CD4-positive, alpha-beta T cell treated with Interleukin-6 at 100 ng/mL for 8 hours (primary cell): ENCODE data around the gene NAPSA.
"Not testable (repeated sequence)": the region's sequence is repeated elsewhere in the genome, so short reads cannot be mapped to it uniquely, and the experiment has no call there.

ENCODE experiments used
- DNase-seq: peaks from one replicate; pipeline ENCODE4 v3.0.0-alpha.2; 2020; ENCODE audit warnings: mixed read lengths, low spot score

NAPSA gene

DNA sequence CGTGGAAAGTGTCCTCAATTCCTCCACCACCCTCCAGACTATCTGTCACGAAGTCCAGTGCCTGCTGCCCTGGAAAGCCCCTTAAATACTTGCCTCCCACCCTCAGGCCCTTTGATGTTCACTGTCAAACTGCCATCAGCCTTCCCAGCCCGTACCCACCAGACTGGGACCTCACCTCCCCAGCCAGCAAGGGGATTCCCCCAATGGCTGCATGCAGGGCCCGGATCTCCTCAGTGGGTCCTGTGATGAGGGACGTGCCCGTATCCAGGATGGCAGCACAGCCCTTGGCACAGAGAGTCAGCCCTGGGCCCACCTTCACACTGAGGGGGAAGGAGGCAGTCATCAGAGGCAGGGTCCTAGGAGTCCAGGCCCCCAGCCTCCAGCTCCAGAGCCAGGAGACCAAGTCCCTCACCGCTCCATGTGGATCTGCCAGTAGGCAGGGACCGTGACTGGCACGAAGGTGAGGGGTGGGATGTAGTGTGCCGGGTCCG lies 6.1 kb downstream of the NAPSA start:
- no peak for DNase-seq

DNA sequence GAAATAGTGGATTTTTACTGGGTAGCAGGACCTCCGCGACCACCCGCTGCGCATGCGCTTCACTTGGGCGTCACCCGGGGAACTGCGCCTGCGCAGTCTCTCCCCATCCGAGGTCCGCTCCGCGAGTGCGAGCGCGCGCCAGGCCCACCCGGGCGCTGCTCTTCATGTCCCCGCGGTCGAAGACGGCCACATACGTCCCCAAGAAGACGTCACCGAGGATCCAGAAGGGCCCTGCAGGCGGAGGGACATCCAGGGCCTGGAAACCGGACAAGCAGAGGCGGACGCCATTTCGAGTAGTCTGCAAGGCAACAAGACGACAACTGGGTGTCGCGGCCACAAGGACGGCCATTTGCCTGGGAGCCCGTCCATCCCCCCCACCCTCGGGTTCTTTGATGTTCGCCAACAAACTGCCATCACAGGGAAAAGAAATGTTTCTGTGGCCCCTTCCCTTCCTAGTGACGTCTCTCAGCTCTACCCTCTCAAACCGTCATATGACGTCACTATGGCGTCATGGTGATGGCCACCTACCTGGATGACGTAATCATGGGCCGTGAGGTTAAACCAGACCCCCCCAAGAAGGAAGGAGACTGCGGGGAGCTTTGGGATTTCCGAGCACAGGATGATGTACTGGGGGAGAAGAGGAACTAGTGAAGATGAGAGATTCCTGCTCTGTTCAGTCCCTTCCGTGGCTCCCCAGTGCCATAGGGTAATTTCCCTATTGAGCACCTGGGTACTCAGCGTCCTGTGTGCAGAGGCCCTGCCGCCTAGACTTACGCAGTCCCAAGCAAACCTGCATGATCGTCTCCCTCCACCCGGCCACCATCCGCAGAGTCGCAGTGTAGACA lies 6.7 kb downstream of the NAPSA start:
- peak; percentile 76 for DNase-seq

DNA sequence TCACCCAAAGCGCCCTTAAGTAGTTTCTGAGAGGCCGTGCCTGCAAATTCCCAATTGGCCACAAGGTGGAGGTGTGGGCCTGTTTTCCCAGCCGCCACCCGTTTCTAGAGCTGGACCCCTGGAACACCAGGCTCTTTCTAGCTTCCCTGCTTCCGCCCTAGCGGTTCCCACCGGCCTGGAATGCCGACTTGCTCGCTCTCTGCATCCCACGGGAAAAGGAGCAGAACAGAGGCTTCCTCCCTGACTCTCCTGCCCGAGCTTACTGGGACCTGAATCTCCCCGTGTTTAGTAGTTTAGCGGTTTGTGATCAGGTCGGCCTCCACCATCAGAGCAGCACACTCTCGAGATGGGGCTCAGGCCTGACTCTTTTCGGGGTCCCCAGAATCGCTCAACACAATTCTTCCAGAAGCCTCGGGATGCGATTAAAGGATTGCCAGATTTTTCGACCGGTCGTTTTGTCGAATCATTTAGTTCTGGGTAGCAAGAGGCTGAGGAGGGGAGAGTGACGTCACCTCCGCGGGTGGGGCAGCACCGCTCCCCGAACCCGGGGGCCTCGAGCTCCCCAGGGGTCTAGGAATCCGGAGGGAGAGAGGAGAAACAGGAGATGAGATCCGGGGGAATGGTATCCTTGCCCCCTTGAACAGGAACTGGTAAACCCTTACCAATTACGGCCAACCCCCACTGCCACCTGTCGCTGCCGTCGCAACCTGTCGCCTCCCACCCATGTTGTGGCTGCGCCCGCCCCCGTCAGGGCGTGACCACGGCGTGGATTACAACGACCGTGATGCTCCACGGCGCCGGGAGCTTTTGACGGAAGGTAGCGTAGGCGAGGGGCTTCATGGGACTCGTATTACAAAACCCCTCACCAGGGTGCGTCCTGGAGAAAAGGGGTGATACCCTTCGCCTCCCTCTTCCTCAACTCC lies 8.0 kb downstream of the NAPSA start:
- peak; percentile 84 for DNase-seq

DNA sequence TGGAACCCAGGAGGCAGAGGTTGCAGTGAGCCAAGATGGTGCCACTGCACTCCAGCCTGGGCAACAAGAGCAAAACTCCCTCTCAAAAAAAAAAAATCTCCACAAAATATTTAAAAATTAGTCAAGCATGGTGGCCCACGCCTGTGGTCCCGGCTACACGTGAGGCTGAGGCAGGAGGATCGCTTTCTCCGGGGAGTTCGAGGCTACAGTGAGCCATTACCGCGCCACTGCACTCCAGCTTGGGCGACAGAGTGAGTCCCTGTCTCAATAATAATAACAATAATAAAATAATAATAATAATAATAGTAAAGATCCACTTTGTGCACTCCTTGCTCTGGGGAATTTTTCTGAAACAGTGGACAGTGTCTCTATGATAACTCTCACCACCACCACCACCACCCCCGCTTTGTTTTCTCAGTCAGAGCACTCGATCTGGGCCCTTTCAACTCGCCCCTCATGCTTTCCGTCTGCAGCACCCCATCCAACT lies 8.7 kb downstream of the NAPSA start:
- DNase-seq: no peak

DNA sequence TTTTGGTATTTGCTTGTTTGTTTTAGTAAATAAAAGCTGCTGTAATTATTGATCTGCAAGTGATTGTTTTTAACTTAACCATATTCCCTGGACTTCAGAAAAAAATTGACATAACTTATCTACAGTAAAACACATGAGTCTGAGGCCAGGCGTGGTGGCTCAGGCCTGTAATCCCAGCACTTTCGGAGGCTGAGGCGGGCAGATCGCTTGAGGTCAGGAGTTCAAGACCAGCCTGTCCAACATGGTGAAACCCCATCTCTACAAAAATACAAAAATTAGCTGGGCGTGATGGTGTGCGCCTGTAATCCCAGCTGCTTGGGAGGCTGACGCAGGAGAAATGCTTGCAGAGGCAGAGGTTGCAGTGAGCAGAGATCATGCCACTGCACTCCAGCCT lies 12.0 kb downstream of the NAPSA start:
- not testable (repeated sequence) for DNase-seq

DNA sequence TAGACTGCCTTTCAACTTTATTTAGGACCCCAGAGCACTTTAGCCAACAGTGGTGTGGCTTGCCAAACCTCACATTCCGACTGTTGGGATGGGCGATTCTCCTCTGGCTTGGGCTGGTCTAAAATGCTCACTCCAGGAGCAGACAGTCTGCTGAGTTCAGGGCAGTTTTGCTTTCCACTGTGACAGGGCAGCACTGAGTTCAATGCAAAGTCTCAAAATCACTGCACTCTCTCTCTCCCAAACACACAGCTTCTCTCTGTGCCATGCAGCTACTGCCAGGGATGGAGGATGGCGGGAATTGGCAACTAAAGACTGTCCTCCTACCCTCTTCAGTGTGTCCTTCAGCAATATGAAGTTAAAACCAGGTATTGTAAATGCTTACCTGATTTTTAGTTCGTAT lies 13.2 kb downstream of the NAPSA start:
- no peak for DNase-seq

DNA sequence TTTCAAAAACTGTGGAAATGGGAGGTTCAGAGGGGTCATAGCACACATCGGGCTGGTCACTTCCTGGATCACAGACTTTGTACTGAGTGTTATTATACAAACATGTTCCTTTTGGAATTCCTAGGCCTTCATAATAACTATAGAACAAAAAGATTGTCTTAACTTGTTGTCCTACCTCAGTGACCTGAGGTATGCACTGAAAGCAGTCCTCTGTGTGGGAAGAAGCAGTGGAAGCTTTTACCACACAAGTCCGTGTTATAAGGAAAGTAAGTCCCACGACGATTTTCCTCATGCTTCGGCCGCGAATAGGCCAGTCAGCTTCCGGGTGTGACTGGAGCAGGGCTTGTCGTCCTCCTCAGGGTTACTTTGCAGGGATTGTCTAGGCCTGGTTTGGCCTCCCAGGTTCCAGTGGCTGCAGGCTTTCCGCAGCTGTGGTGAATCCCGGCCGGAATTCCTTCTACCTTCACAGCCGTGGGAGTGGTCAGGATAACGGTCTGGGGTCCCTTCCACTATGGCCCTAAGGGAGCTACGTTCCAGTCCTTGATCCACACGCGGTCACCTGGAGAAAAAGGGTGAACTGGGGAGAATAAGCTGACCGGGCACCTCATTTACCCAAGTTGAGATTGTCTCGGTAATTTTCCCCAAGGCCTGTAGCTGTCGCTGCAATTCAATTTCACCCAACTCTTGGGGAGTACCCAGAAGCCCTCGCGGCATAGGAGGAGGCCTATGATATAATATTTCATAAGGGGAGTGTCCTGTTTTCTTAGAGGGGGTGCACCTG lies 16.0 kb downstream of the NAPSA start:
- no peak for DNase-seq

DNA sequence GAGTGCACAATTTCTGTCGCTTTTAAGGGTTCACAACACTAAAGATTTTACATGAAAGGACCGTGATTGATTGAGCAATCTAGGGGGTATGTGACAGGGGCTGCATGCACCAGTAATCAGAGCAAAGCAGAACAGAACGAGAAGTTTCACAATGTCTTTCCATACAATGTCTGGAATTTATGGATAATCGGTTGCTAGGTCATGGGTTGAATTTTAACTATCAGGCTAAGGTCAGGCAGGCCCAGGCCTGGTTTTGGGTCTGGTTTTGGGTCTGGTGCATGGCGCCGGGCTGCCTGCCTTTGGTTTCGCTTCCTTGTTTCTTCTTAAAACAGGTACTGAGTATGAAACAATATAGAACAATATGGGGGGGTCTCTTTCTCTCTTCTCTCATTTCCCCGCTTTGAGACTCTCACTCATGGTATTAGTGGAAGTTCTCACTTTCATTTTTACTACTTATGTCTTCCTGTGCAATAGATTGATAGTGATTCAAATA lies 18.3 kb downstream of the NAPSA start:
- not testable (repeated sequence) for DNase-seq

DNA sequence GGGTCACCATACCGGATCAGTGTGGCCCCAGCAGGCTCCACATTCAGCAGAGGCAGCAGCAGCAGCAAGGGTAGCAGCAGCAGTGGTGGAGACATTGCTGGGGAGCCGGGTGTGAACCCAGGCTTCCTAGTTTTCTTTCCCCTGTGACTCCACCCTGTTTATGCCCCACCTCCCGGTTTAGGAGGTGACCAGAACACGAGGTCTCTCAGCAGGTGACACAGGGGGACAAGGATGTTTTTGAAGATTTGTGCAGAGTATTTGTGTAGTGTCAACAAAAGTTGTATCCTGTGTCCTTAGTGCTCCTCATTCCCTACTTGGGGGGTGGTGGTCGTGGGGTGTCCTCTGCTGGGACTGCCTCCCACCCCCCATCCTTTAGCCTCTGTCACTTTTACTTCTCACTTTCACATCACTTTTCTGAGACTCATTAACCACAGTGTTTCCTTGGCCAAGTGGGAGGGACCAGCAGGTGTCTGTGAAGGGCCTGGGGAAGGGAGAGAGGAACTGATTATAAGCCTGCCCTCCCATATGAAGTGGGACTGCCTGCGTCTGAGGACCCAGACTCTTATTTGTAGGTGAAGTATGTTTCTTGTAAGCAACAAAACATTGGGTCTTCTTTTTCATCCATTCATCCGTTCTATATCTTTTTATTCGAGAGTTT lies 20.6 kb downstream of the NAPSA start:
- DNase-seq: no peak

DNA sequence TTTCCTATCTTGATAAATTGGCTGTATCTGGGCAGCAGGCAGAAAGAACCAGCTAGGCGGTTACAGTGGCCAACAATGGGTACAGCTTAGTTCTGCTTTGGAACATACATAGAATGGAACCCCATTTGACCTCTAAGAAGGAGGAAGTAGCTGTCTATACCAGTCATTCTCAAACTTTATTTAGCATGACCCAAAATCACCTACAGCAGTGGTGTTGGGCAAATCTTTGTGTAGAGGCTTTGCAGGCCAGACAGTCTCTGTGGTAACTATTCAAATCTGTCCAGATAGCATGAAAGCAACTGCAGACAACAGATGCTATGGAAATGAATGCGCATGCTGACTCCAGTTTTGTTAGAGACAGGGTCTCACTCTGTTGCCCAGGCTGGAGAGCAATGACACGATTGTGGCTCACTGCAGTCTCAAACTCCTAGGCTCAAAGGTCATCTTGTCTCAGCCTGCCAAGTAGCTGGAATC lies 24.3 kb downstream of the NAPSA start:
- no peak for DNase-seq

DNA sequence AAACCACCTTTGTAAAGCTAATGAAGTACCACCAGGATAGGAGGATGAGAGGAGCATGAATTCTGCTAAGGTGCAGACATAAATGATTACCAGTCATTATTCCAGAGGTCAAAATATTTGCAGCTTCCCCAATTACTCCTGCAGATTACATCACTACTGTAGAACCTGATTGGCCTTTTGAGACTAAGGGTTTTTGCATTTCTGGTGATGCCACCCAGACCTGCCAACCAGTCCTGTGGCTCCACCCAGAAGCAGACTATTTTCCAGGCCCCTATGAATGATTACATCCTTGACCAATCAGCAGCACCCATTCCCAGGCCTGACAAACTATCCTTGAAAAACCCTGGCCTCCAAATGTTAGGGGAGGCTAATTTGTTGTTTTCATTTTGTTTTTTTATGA lies 25.1 kb downstream of the NAPSA start:
- no peak for DNase-seq

DNA sequence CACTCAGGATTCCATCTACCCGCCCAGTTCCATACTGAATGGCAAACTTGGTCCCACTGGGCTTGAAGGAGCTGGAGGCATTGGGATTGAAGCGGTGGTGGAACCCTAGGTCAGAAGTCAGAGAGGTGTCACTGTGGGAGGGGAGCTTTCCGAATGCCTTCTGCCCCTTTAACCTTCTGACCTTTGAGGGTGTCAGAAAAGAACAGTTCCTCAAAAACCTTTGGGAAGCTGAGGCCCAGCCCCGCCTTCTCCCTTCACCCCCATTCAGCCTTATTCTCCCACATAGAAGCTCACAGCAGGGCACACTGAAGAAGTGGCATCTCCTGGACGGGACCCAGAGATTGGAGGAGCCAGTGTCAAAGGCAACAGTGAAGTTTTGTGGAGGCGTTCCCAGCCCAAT lies 28.4 kb downstream of the NAPSA start:
- DNase-seq: not testable (repeated sequence)

DNA sequence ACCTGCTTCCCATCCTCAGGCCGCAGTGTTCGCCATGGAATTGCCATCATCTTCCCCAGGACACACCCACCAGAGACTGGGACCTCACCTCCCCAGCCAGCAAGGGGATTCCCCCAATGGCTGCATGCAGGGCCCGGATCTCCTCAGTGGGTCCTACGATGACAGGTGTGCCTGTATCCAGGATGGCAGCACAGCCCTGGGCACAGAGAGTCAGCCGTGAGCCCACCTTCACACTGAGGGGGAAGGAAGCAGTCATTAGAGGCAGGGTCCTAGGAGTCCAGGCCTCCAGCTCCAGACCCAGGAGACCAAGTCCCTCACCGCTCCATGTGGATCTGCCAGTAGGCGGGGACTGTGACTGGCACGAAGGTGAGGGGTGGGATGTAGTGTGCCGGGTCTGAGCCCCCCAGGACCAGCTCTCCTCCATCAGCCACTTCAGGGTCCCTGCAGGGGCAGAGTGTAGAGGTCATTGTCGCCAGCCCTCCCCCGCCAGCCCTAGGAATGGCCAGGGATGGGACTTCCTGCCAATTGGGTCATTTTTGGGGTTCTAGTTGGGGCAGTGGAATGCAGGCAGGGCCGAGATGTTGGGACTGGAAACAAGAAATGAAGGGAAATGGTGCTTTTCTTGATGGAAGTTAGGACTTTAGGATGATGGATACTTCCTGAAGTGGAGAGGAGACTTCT lies 30.6 kb downstream of the NAPSA start:
- no peak for DNase-seq

DNA sequence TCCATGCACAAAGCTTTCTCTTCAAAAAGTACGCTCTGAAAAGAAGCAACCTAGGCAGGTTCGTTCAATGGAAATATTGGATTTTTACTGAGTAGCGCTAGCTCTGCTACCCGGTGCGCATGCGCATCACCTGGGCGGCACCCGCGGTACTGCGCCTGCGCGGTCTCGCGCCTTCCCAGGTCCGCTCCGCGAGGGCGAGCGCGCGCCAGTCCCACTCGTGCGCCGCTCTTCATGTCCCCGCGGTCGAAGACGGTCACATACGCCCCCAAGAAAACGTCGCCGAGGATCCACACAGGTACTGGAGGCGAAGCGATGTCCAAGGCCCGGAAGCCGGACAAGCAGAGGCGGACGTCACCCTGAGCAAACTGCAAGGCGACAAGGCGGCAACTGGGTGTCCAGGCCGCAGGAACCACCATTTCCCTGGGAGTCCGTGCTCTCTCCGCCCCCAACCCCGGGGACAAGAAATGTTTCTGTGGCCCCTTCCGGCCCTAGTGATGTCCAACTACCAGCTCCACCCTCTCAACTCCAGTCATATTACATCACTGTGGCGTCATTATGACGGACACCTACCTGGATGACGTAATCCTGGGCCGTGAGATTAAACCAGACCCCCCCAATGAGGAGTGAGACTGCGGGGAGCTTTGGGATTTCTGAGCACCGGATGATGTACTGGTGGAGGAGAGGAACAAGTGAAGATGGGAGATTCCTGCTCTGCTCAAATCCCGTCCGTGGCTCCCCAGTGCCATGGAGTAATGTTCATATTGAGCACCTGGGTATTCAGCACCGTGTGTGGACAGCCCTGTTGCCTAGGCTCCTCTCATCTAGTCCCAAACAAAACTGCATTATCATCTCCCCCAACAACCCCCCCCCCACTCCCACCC lies 31.5 kb downstream of the NAPSA start:
- DNase-seq: peak; percentile 73

DNA sequence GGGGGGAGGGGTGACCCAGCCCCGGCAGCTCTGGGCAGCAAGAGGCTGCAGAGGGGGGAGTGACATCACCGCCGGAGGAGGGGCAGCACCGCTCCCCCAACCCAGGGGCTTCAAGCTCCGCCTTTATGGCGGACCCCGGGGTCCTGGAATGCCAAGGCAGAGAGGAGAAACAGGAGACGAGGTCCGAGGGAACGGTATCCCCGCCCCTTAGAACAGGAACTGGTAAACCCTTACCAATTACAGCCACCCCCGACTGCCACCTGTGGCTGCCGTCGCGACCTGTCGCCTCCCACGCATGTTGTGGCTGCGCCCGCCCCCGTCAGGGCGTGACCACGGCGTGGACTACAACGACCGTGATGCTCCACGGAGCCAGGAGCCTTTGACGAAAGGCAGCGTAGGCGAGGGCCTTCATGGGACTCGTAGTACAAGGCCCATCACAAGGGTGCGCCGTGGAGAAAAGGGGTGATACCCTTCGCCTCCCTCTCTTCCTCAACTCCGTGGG lies 32.2 kb downstream of the NAPSA start:
- peak; percentile 86 for DNase-seq

DNA sequence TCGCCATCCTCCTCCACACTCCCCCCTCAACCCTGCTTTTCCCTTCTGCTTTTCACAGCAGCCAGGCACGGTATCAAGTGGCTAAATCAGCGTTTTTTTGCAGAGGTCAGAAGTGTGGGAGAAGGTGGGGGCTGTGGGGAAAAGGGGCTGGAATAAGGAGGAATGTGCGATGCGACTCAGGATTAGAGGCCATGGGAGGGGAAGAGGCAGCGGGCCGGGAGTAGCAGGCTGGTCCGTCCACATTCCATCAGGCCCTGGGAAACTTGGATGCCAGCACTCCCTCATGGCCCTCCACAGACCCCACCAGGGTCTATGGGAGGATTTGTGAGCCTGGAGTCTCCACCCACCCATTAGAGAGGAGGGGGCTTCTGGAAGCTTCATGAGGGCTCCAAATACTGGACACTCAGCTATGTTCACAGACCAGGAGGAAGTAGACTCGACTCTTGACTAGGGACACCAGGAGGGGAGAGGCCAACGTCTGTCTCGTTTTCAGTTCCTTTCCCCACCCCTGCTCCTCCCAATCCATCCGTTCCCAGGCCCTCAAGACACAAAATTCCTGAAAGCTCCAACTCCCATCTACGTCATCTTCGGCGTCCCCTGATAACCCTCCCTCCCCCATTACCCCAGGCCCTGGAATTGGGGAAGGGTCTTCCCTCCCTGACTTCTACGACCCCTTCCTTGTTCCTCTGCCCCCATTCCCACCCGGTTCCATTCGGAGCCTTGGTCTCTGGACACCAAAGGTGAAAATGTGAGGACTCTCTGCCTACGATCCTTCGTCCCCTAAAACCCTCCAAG lies 33.0 kb downstream of the NAPSA start:
- DNase-seq: no peak

DNA sequence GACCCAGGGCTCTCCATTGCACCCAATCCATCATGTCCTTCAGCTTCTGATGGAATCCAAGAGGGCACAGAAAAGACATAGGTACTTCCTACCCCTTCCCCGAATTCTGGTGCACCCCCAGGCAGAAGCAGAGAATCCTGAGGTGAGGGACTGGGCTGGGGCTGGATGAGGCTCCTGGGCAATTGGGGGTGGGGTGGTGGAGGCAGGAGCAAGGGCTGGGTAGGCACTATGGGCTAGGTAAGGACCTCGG lies 33.5 kb downstream of the NAPSA start:
- DNase-seq: no peak

DNA sequence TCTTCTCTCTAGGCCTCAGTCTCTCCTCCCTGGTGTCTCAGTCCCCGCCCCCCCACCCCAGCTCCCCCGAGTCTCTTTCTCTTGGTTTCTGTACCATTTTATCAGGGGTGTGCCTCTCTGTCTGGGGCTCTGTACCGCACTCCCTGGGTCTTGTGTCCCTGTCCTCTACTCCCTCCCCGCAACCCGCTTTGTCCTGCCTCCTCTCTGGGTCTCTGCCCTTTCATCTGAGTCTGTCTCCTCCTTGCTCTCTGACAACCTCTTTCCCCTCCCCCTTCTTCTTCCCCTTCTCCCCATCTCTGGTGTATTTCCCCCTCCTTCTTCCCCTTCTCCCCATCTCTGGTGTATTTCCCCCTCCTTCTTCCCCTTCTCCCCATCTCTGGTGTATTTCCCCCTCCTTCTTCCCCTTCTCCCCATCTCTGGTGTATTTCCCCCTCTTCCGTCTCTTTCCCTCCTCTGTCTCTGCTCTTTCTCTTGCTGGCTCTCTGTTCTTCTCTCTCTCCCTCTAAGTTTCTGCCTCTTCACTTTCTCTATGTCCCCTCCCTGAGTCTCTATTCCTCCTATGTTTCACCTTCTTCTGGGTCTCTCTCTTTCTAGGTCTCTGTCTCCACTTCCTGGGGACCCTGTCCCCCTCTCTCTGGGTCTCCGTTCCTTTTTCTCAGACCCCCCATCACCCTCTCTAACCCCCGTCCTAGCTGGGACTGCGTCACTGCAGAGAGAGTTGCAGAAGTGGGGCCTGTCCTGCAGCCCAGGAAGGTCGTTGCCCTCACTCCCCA lies 34.0 kb downstream of the NAPSA start:
- DNase-seq: no peak
